H1 (cell line): ENCODE measurements around the gene DYTN. TPM values are rescaled to one million over a fixed set of nuclear protein-coding genes. Genes with fewer than 3 reads are reported as not detected.

Source experiments
- CTCF ChIA-PET: fragments of 300-600 bp; sonication (Branson Sonifier 250); formaldehyde crosslinking; loops from one replicate; lab custom pipeline; 2021; ENCODE audit not compliant: partially characterized antibody; lab: Charles Lee
- POLR2A ChIA-PET: fragments of 300-600 bp; sonication (Branson Sonifier 250); formaldehyde crosslinking; loops from one replicate; lab custom pipeline; 2021; ENCODE audit warnings: inconsistent platforms; ENCODE audit not compliant: partially characterized antibody; lab: Charles Lee
- DNase-seq, 2 experiments: peaks; one replicate each; pipeline versions ENCODE4 v3.0.0 to v3.0.0-alpha.2; 2010 to 2022; ENCODE audit warnings: low spot score in 2 of 2, low read depth in 1 of 2, mixed read lengths in 1 of 2
- FAIRE-seq: peaks from 2 replicates; lab custom pipeline; 2011; peaks lifted over from hg19 to GRCh38; lab: Jason Lieb, UNC
- H2AFZ ChIP-seq: 2 replicates; pipeline ENCODE4 v1.8.1; 2012; ENCODE audit warnings: low read length, inconsistent platforms
- H2AK5ac ChIP-seq: 2 replicates; pipeline ENCODE4 v1.6.1; 2013; ENCODE audit warnings: low read depth, low read length
- H2BK120ac ChIP-seq: replicated peaks from 2 replicates; pipeline ENCODE3; 2013; ENCODE audit warnings: low read depth, low read length, inconsistent platforms
- H2BK12ac ChIP-seq: 2 replicates; pipeline ENCODE4 v1.6.1; 2013; ENCODE audit warnings: low read depth, low read length
- H2BK15ac ChIP-seq: 2 replicates; pipeline ENCODE4 v1.6.1; 2013; ENCODE audit warnings: low read length
- H2BK20ac ChIP-seq: 2 replicates; pipeline ENCODE4 v1.6.1; 2013; ENCODE audit warnings: low read length
- H2BK5ac ChIP-seq: 2 replicates; pipeline ENCODE4 v1.6.1; 2013; ENCODE audit warnings: low read depth, low read length
- H3K14ac ChIP-seq: 2 replicates; pipeline ENCODE4 v1.6.1; 2013; ENCODE audit warnings: inconsistent platforms; ENCODE audit not compliant: insufficient read length
- H3K18ac ChIP-seq: 2 replicates; pipeline ENCODE4 v1.6.1; 2013; ENCODE audit warnings: low read length; ENCODE audit errors: extremely low read depth
- H3K23ac ChIP-seq: 2 replicates; pipeline ENCODE4 v1.6.1; 2013; ENCODE audit warnings: inconsistent platforms; ENCODE audit not compliant: insufficient read length
- H3K23me2 ChIP-seq: 2 replicates; pipeline ENCODE4 v1.6.1; 2013; ENCODE audit warnings: low read depth, low read length
- H3K27ac ChIP-seq: 2 replicates; pipeline ENCODE4 v1.6.1; 2011; ENCODE audit warnings: low read depth, low read length, inconsistent platforms
- H3K27me3 ChIP-seq, 4 experiments: replicated peaks in 1 of 4; 1 replicate in 1 of 4; 2 replicates in 3 of 4; pipeline versions ENCODE4 v1.6.1 to v1.8.1; 2011 to 2013; ENCODE audit warnings: low read length in 3 of 4, mild to moderate bottlenecking in 3 of 4, inconsistent platforms in 2 of 4, mixed read lengths in 2 of 4, moderate library complexity in 1 of 4; ENCODE audit not compliant: control insufficient read depth in 3 of 4, insufficient read depth in 3 of 4; ENCODE audit errors: extremely low read depth in 1 of 4
- H3K36me3 ChIP-seq, 4 experiments: 2 replicates each; pipeline versions ENCODE4 v1.6.1 to v1.8.1; 2011 to 2013; ENCODE audit warnings: mild to moderate bottlenecking in 4 of 4, low read length in 3 of 4, moderate library complexity in 2 of 4, control low read depth in 1 of 4, inconsistent platforms in 1 of 4; ENCODE audit not compliant: insufficient read depth in 4 of 4, control insufficient read depth in 2 of 4
- H3K4ac ChIP-seq: replicated peaks from 2 replicates; pipeline ENCODE3; 2013; ENCODE audit warnings: low read length, low read depth, mixed read lengths, inconsistent platforms; ENCODE audit not compliant: insufficient read length
- H3K4me1 ChIP-seq, 4 experiments: replicated peaks in 1 of 4; 1 replicate in 1 of 4; 2 replicates in 3 of 4; pipeline versions ENCODE4 v1.6.1 to v1.8.1; 2011 to 2013; ENCODE audit warnings: low read length in 3 of 4, inconsistent platforms in 2 of 4, mixed read lengths in 1 of 4; ENCODE audit not compliant: insufficient read depth in 4 of 4, control insufficient read depth in 3 of 4
- H3K4me2 ChIP-seq, 2 experiments: 2 replicates each; pipeline versions ENCODE4 v1.6.1 to v1.8.1; 2011 to 2013; ENCODE audit warnings: low read depth in 2 of 2, low read length in 2 of 2, control low read depth in 1 of 2, inconsistent platforms in 1 of 2, mild to moderate bottlenecking in 1 of 2; ENCODE audit not compliant: insufficient read depth in 1 of 2
- H3K4me3 ChIP-seq, 4 experiments: fragments of 200-600, 300-600 bp in 1 of 4; sonication (generic), shearing (Covaris generic), sonication (Bioruptor Twin) in 1 of 4; 2 replicates each; pipeline versions ENCODE4 v1.5.1 to v1.8.1; 2011 to 2016; ENCODE audit warnings: low read length in 4 of 4, low read depth in 3 of 4, control low read depth in 2 of 4, inconsistent platforms in 2 of 4, mild to moderate bottlenecking in 2 of 4, mixed read lengths in 1 of 4, moderate library complexity in 1 of 4; ENCODE audit not compliant: insufficient read depth in 2 of 4; ENCODE audit errors: extremely low read depth in 1 of 4
- H3K56ac ChIP-seq: replicated peaks from 2 replicates; pipeline ENCODE3; 2013; ENCODE audit warnings: low read depth, mild to moderate bottlenecking, mixed read lengths, low read length, inconsistent platforms; ENCODE audit not compliant: insufficient read length
- H3K79me1 ChIP-seq: 2 replicates; pipeline ENCODE4 v1.6.1; 2013; ENCODE audit warnings: low read depth, low read length, control low read depth
- H3K79me2 ChIP-seq, 2 experiments: 2 replicates each; pipeline versions ENCODE4 v1.6.1 to v1.8.1; 2012 to 2013; ENCODE audit warnings: low read length in 2 of 2, mild to moderate bottlenecking in 2 of 2, inconsistent platforms in 1 of 2; ENCODE audit not compliant: insufficient read depth in 2 of 2, control insufficient read depth in 1 of 2
- H3K9ac ChIP-seq, 4 experiments: replicated peaks in 1 of 4; 1 replicate in 1 of 4; 2 replicates in 3 of 4; pipeline versions ENCODE4 v1.6.1 to v1.8.1; 2011 to 2013; ENCODE audit warnings: low read depth in 3 of 4, low read length in 3 of 4, control low read depth in 2 of 4, mild to moderate bottlenecking in 2 of 4, moderate library complexity in 2 of 4, inconsistent platforms in 1 of 4; ENCODE audit errors: extremely low read depth in 1 of 4
- H3K9me3 ChIP-seq, 2 experiments: 2 replicates each; pipeline versions ENCODE4 v1.6.1 to v1.8.1; 2012 to 2013; ENCODE audit warnings: mild to moderate bottlenecking in 2 of 2, moderate library complexity in 2 of 2, control low read depth in 1 of 2, inconsistent platforms in 1 of 2, low read depth in 1 of 2, low read length in 1 of 2, mixed read lengths in 1 of 2; ENCODE audit not compliant: insufficient read depth in 2 of 2
- H4K20me1 ChIP-seq, 2 experiments: replicated peaks in 1 of 2; 2 replicates each; pipeline versions ENCODE3 to v1.8.1; 2011 to 2013; ENCODE audit warnings: inconsistent platforms in 2 of 2, low read length in 2 of 2, mild to moderate bottlenecking in 1 of 2; ENCODE audit not compliant: insufficient read depth in 2 of 2, control insufficient read depth in 1 of 2
- H4K5ac ChIP-seq: 2 replicates; pipeline ENCODE4 v1.6.1; 2013; ENCODE audit warnings: low read length, low read depth, mixed read lengths, inconsistent platforms; ENCODE audit not compliant: insufficient read length
- H4K8ac ChIP-seq: 2 replicates; pipeline ENCODE4 v1.8.0; 2013; ENCODE audit warnings: mild to moderate bottlenecking, moderate library complexity, low read length, inconsistent platforms; ENCODE audit not compliant: insufficient read depth; ENCODE audit errors: extremely low read depth
- H4K91ac ChIP-seq: replicated peaks from 2 replicates; pipeline ENCODE3; 2013; ENCODE audit warnings: low read length, mixed read lengths, inconsistent platforms; ENCODE audit not compliant: insufficient read length
- BRCA1 ChIP-seq: IDR thresholded peaks from 2 replicates; pipeline ENCODE4 v1.6.1; 2012; ENCODE audit warnings: low read depth, low read length, improper control_type of control experiment
- CEBPB ChIP-seq: IDR thresholded peaks from 2 replicates; pipeline ENCODE4 v1.6.1; 2012; ENCODE audit warnings: low read depth, low read length
- CHD1 ChIP-seq: IDR thresholded peaks from 2 replicates; pipeline ENCODE4 v1.6.1; 2012; ENCODE audit warnings: low read depth, low read length, improper control_type of control experiment
- CHD2 ChIP-seq: IDR thresholded peaks from 2 replicates; pipeline ENCODE4 v1.6.1; 2012; ENCODE audit warnings: low read length, improper control_type of control experiment
- CREB1 ChIP-seq: IDR thresholded peaks from 2 replicates; pipeline ENCODE4 v1.6.1; 2012; ENCODE audit warnings: inconsistent platforms
- GABPA ChIP-seq: IDR thresholded peaks from 2 replicates; pipeline ENCODE4 v1.6.1; 2011; ENCODE audit warnings: mild to moderate bottlenecking, low read length, moderate library complexity, borderline replicate concordance; ENCODE audit not compliant: insufficient read depth
- JUND ChIP-seq: IDR thresholded peaks from 2 replicates; pipeline ENCODE4 v1.6.1; 2011; ENCODE audit warnings: mild to moderate bottlenecking, improper control_type of control experiment, low read length
- KDM1A ChIP-seq: fragments of 200-600, 300-600 bp; sonication (generic); IDR thresholded peaks from 2 replicates; pipeline ENCODE4 v1.7.1; 2016; ENCODE audit warnings: mild to moderate bottlenecking, low read length, borderline replicate concordance
- NRF1 ChIP-seq: IDR thresholded peaks from 2 replicates; pipeline ENCODE4 v1.6.1; 2011; ENCODE audit warnings: mild to moderate bottlenecking, low read depth, low read length, improper control_type of control experiment
- POLR2A ChIP-seq, 2 experiments: IDR thresholded peaks; 1 replicate in 1 of 2; 2 replicates in 1 of 2; pipeline ENCODE4 v1.6.1; 2011; ENCODE audit warnings: low read depth in 2 of 2, low read length in 2 of 2, mild to moderate bottlenecking in 2 of 2; ENCODE audit errors: control extremely low read depth in 1 of 2
- RAD21 ChIP-seq, 2 experiments: IDR thresholded peaks in 1 of 2; conservative IDR thresholded peaks in 1 of 2; 2 replicates each; pipeline ENCODE4 v1.6.1; 2011; ENCODE audit warnings: low read depth in 2 of 2, low read length in 2 of 2, improper control_type of control experiment in 1 of 2, inconsistent platforms in 1 of 2, mild to moderate bottlenecking in 1 of 2, moderate library complexity in 1 of 2
- RBBP5 ChIP-seq: IDR thresholded peaks from 2 replicates; pipeline ENCODE4 v1.7.1; 2012; ENCODE audit warnings: low read depth, mild to moderate bottlenecking, inconsistent platforms, low read length, moderate library complexity, borderline replicate concordance
- SIN3A ChIP-seq, 2 experiments: IDR thresholded peaks in 1 of 2; conservative IDR thresholded peaks in 1 of 2; 2 replicates each; pipeline ENCODE4 v1.6.1; 2011 to 2012; ENCODE audit warnings: low read length in 2 of 2, improper control_type of control experiment in 1 of 2, low read depth in 1 of 2, mild to moderate bottlenecking in 1 of 2
- TCF12 ChIP-seq: IDR thresholded peaks from 2 replicates; pipeline ENCODE4 v1.6.1; 2011; ENCODE audit warnings: low read depth, mild to moderate bottlenecking, low read length
- WGBS, 2 experiments: shearing (Covaris generic) in 1 of 2; methylation state at CpG; one replicate each; pipeline versions ENCODE4 v1.1.6 to v1.1.7; 2013 to 2015; ENCODE audit warnings: low lambda C conversion rate in 2 of 2, mixed read lengths in 2 of 2, inconsistent platforms in 1 of 2, low coverage in 1 of 2, missing lambda C conversion rate in 1 of 2; ENCODE audit not compliant: insufficient replicate concordance in 2 of 2, insufficient coverage in 1 of 2, insufficient read length in 1 of 2; ENCODE audit errors: extremely low coverage in 1 of 2, missing lambda C conversion rate in 1 of 2; 5-methylcytosine and 5-hydroxymethylcytosine counted together
- polyA plus RNA-seq, 7 experiments: library from polyadenylated mRNA; depleted of rRNA in 3 of 7; stranded (reverse) in 5 of 7; unstranded in 2 of 7; fragments of >200 nt in 5 of 7; fragments of 200-250 nt in 2 of 7; gene quantifications; 1 replicate in 5 of 7; 2 replicates in 1 of 7; 4 replicates in 1 of 7; pipeline versions ENCODE4 v1.2.1 to v1.2.3, GENCODE V29; 2011 to 2013; ENCODE audit warnings: missing spikeins in 2 of 7, mixed read lengths in 2 of 7
- total RNA-seq: library from RNA; stranded (reverse); fragmentation: NEBNext Ultra II Directional; extraction: Animal tissue kit (Norgen Biotek cat#: 25700); gene quantifications from 2 replicates; pipeline ENCODE4 v1.2.1, GENCODE V29; 2021

The DYTN gene
- total and polyA plus RNA-seq, 2 of the 8 experiments (the other 6 are each of a cell fraction or from before 2014, with no cell fraction given), result not detected

GRCh38 chr2:206611736-206612135 lies 106.5 kb downstream of the DYTN start:
- Histone ChIP-seq H3K23me2 (no peaks in the 10 kb centered on the region), H2BK5ac (no peak overlapping the region), H3K4me3 (no peak overlapping the region), H4K91ac (no peak overlapping the region), H3K79me2 (no peaks in the 10 kb centered on the region), H3K4me2 (no peak overlapping the region), H3K9ac (no peak overlapping the region), H2BK15ac (no peak overlapping the region), H3K18ac (no peak overlapping the region), H2AK5ac (no peak overlapping the region), H3K14ac (no peak overlapping the region), H2AFZ (no peak overlapping the region), H3K4ac (no peak overlapping the region), H4K5ac (no peak overlapping the region), H3K56ac (no peak overlapping the region), H3K23ac (no peak overlapping the region), H3K4me1 (no peaks in the 10 kb centered on the region), H3K79me1 (no peaks in the 10 kb centered on the region), H4K8ac (no peak overlapping the region), H2BK20ac (no peak overlapping the region), H2BK12ac (no peak overlapping the region), H3K9me3 (no peaks in the 10 kb centered on the region), H3K27me3 (no peaks in the 10 kb centered on the region), H4K20me1 (no peaks in the 10 kb centered on the region), H3K27ac (no peak overlapping the region), H3K36me3 (no peaks in the 10 kb centered on the region), H2BK120ac (no peak overlapping the region)
- WGBS, 2 experiments, result 84% methylated on average over 3 of the region's 3 CpGs; no CpG with 5 or more reads in 1 of the 2 experiments
- no peak for DNase-seq
- TF ChIP-seq POLR2A (IDR thresholded peaks at IDR 0.05; ENCODE audit: control extremely low read depth in 1 of 2, low read depth in 2 of 2, low read length in 2 of 2), result no peak
- no peak for TF ChIP-seq CREB1
- no peak for TF ChIP-seq JUND
- no peak for TF ChIP-seq CEBPB
- no peak for TF ChIP-seq NRF1
- TF ChIP-seq RBBP5, result no peak
- TF ChIP-seq GABPA, result no peak
- no peak for TF ChIP-seq KDM1A
- no peak for TF ChIP-seq CHD2
- no peak for TF ChIP-seq RAD21 (IDR thresholded peaks at IDR 0.05 in 1 of 2, conservative IDR thresholded peaks at IDR 0.05 in 1 of 2; ENCODE audit: low read depth in 2 of 2, low read length in 2 of 2)
- no peak for TF ChIP-seq BRCA1
- no peak for TF ChIP-seq SIN3A (conservative IDR thresholded peaks at IDR 0.05 in 1 of 2, IDR thresholded peaks at IDR 0.05 in 1 of 2; ENCODE audit: low read depth in 1 of 2, low read length in 2 of 2)
- TF ChIP-seq CHD1, result no peak
- no peak for TF ChIP-seq TCF12
- FAIRE-seq, result no peak
- ChIA-PET CTCF (interaction anchor here (1.4 kb wide), 1 partner anchor 15 kb away, joined by 5 read pairs; no protein-coding TSS in a partner anchor), POLR2A (no interaction called here)
